ENCODE measurements around the gene GPR55.

GPR55 gene

GRCh38 chr2:230869914-230870543, 55.0 kb downstream of the GPR55 start:
- TF ChIP-seq CTCF (IDR thresholded peaks at IDR 0.05) (no peak), ZFX (IDR thresholded peaks at IDR 0.05; ENCODE audit: borderline replicate concordance) (no peak)
- H3K27ac ChIP-seq: no peak overlapping the region

- TF ChIP-seq CTCF (IDR thresholded peaks at IDR 0.05) (no peak), ZFX (IDR thresholded peaks at IDR 0.05; ENCODE audit: borderline replicate concordance) (no peak)
- H3K27ac ChIP-seq: no peak overlapping the region
Measured at GRCh38 chr2:230868947-230869913, 55.8 kb downstream of the GPR55 start.

- H3K27ac ChIP-seq: no peak overlapping the region
- TF ChIP-seq CTCF (IDR thresholded peaks at IDR 0.05): no peak
- no peak for TF ChIP-seq ZFX (IDR thresholded peaks at IDR 0.05; ENCODE audit: borderline replicate concordance)
Measured at GRCh38 chr2:230868161-230868946, 56.7 kb downstream of the GPR55 start.

GRCh38 chr2:230866756-230867523, 58.1 kb downstream of the GPR55 start:
- TF ChIP-seq CTCF (IDR thresholded peaks at IDR 0.05): no peak
- no peak for TF ChIP-seq ZFX (IDR thresholded peaks at IDR 0.05; ENCODE audit: borderline replicate concordance)
- no peak overlapping the region for H3K27ac ChIP-seq

- no peak overlapping the region for H3K27ac ChIP-seq
- TF ChIP-seq CTCF (IDR thresholded peaks at IDR 0.05) (peak; percentile 25), ZFX (IDR thresholded peaks at IDR 0.05; ENCODE audit: borderline replicate concordance) (no peak)
Measured at GRCh38 chr2:230865766-230866755, 59.0 kb downstream of the GPR55 start.

Data from 22Rv1 (cell line).